GM12872 (cell line): ENCODE data around the gene FOXA3.

Source experiments
- TF ChIP-seq, protein P1 (sequence below): IDR thresholded peaks from 3 replicates; pipeline ENCODE4 v1.5.1; 2011; ENCODE audit warnings: low read depth, mild to moderate bottlenecking, low read length, moderate library complexity; ENCODE audit not compliant: insufficient read depth

FOXA3 gene

GRCh38 chr19:45870798-45871197 lies 6.7 kb downstream of the FOXA3 start:
- TF ChIP-seq, protein P1, sequence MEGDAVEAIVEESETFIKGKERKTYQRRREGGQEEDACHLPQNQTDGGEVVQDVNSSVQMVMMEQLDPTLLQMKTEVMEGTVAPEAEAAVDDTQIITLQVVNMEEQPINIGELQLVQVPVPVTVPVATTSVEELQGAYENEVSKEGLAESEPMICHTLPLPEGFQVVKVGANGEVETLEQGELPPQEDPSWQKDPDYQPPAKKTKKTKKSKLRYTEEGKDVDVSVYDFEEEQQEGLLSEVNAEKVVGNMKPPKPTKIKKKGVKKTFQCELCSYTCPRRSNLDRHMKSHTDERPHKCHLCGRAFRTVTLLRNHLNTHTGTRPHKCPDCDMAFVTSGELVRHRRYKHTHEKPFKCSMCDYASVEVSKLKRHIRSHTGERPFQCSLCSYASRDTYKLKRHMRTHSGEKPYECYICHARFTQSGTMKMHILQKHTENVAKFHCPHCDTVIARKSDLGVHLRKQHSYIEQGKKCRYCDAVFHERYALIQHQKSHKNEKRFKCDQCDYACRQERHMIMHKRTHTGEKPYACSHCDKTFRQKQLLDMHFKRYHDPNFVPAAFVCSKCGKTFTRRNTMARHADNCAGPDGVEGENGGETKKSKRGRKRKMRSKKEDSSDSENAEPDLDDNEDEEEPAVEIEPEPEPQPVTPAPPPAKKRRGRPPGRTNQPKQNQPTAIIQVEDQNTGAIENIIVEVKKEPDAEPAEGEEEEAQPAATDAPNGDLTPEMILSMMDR, result no peak

DNA sequence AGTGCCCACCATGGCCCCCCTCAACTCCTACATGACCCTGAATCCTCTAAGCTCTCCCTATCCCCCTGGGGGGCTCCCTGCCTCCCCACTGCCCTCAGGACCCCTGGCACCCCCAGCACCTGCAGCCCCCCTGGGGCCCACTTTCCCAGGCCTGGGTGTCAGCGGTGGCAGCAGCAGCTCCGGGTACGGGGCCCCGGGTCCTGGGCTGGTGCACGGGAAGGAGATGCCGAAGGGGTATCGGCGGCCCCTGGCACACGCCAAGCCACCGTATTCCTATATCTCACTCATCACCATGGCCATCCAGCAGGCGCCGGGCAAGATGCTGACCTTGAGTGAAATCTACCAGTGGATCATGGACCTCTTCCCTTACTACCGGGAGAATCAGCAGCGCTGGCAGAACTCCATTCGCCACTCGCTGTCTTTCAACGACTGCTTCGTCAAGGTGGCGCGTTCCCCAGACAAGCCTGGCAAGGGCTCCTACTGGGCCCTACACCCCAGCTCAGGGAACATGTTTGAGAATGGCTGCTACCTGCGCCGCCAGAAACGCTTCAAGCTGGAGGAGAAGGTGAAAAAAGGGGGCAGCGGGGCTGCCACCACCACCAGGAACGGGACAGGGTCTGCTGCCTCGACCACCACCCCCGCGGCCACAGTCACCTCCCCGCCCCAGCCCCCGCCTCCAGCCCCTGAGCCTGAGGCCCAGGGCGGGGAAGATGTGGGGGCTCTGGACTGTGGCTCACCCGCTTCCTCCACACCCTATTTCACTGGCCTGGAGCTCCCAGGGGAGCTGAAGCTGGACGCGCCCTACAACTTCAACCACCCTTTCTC lies 8.2 kb downstream of the FOXA3 start:
- TF ChIP-seq, protein P1, result no peak

DNA sequence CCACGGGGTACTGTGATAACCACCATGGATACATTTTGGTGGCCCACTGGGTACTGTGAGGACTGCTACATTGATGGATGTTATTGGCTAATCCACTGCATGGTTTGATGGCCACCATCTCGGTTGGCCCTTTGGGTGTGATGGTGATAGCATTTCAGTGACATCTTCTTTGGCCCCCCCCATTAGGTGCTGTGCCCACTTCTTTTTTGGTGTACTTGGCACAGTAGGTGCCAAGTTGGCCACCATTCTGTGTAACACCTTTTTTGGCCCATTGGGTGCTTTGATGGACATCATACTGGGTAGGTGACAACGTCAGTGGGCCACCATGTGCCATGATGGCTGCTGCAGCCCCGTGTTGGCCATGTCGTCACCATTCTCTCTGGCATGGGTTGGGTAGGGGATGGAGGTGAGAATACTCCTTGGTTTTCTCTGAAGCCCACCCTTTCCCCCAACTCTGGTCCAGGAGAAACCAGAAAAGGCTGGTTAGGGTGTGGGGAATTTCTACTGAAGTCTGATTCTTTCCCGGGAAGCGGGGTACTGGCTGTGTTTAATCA lies 9.2 kb downstream of the FOXA3 start:
- TF ChIP-seq, protein P1, result no peak

DNA sequence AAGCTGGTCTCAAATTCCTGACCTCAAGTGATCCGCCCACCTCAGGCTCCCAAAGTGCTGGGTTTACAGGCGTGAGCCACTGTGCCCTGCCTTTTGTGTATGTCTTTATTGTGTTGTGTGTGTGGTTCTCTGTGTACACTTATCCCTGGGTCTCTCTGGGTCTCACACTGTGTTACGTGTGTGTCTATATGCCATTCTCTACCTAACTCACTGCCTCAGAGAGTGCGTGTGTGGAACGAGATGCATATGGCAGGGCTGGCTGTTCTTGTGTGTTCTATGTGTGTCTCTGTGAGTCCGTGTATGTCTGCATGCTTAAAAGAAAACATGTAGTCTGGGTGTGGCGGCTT lies 10.5 kb downstream of the FOXA3 start:
- TF ChIP-seq, protein P1, result no peak

GRCh38 chr19:45876161-45876410 lies 12.0 kb downstream of the FOXA3 start:
- TF ChIP-seq, protein P1, result no peak

DNA sequence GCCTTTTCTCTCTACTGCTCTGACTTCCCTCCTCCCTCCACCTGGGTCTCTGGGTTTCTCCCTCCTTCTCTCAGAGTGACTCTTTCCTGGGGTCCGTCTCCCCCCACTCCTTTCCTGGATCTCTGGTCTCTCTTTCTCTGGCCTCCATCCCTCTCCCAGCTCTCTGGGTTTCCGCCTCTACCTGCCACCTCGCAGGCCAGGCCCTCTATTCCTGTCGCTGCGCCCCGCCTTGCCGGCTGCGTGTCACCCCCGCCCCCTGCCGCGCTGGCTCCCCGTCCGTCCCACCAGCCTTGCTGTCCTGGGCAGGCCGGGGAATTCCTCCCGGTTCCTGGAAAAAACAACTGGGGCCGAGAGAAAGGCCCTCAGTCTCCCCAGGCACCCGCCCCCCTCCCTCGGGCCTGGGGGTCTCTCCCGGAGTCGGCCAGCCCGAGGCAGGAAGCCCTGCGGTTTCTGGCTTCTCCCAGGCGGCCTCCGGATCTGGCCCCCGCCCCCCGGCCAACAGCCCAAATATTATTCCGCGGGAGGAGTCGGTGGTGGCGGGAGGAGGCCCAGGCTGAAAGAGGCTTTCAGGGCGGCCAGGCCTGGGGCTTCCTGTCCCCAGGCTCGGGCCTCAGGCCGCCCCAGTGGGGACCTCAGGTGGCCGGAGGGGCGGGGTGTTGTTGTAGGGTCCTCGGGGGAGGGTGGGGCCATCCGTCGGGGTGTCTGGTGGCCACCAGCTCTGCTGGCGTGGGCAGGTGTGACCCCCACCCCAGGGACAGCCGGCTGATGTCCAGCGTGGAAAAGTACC lies 12.5 kb downstream of the FOXA3 start:
- TF ChIP-seq, protein P1, result no peak

DNA sequence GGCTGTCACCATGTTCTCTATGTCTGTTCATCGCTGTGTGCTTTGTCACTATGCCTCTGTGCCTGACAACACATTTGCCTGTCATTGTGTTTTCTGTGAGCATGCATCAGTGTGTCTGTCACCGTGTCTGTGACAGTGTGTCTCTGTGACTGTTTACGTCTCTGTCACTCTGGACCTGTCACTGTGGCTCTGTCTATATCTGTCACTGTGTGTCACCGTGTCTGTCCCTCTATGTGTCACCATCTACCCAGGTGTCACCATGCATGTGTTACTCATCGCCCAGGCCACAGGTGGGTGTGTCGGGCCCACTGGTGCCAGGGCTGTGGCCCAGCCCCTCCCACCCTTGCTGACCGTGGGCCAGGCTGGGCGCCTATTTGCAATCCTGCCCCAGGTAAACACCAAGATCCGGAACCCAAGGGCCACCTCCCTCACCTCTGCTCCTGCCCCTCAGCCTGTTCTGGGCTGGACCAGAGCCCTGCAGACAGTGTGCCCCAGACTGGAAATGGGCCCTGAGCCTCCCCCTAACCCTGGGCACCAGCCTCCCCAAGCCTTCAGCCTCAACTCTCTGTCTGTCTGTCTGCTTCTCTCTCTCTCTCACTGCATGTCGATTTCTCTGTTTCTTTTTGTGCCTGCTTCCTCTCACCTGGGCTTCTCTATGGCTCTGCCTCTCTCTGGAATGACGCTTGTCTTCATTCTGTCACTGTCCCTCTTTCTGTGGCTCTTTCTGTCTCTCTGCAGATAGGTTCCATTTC lies 14.1 kb downstream of the FOXA3 start:
- TF ChIP-seq, protein P1, result no peak
